ENCODE results near the gene FAM53A.
A peak's percentile ranks its signal among the peaks of the same experiment; 100 is the strongest.
"Not testable (repeated sequence)": the region's sequence is repeated elsewhere in the genome, so short reads cannot be mapped to it uniquely, and the experiment has no call there.

Gene FAM53A

DNA sequence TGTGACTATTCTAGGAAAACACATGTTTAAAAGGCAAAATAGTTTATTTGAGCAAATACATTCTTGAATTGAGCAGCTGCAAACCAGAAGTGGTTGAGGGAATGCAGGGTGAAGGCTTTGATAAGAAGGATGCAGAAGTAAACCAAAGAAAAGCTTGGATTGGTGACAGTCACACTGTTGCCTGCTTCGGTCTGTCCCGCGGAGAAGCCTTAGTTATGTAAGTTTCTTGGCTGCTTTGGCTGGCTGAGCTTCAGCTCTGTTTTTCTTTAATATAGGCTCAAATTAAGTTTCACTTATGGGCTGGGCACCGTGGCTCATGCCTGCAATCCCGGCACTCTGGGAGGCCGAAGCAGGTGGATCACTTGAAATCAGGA, 67.6 kb downstream of the FAM53A start:
- DNase-seq, result no peak

GRCh38 chr4:1615786-1616556, 68.1 kb downstream of the FAM53A start:
- DNase-seq, result no peak

DNA sequence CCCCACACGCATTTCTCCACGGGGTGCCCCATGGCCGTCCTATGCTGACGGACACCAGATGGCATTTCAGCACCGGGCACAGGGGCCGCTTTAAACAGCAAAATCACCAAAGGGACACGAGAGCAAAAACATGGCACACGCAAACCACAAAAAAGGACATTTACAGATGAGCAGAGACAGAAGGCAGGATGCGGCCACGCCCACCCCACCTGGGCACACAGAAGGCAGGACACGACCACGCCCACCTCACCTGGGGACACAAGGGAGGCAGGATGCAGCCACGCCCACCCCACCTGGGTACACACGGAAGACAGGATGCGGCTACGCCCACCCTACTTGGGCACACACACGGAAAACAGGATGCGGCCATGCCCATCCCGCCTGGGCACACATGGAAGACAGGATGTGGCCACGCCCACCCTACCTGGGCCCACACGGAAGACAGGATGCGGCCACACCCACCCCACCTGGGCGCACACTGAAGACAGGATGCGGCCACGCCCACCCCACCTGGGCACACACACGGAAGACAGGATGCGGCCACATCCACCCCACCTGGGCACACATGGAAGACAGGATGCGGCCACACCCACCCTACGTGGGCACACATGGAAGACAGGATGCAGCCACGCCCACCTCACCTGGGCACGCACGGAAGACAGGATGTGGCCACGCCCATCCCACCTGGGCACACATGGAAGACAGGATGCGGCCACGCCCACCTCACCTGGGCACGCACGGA, 69.1 kb downstream of the FAM53A start:
- no peak for DNase-seq

DNA sequence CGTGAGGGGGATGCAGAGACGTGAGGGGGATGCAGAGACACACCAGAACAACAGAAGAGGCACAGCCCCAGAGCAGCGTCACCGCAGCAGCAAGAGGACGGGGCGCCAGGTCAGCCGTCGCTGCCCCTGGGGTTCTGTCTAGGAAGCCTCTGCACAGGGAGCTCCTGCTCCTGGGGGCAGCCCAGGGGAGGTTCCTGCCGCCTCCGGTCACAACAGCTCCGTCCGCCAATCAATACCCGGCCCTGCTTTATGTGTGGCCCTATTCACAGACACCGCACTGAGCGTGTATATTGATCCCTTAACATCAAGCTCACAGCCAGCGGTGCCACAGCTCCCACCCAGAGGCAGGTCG, 69.6 kb downstream of the FAM53A start:
- no peak for DNase-seq

GRCh38 chr4:1614049-1614448, 70.1 kb downstream of the FAM53A start:
- DNase-seq, result no peak

DNA sequence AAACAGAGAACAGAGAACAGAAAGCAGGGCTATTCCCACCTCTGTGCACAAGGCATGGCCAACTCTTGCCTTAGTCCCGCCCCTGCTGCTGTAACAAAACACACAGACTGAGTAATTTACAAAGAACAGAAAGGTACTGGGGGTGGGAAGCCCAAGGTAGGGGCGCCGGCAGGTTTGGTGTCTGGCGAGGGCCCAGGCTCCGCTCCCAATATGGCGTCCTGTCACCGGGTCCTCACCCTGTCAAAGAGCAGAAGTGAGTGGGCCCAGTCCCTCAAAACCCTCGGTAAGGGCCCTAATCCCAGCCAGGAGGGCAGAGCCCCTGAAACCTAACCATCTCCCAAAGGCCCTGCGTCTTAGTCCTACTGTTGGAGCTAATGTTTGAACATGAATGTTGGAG, 71.0 kb downstream of the FAM53A start:
- DNase-seq, result no peak

- DNase-seq, result peak; percentile 2
Observed at GRCh38 chr4:1612278-1613098, 71.6 kb downstream of the FAM53A start.

GRCh38 chr4:1611501-1611870, 72.6 kb downstream of the FAM53A start:
- no peak for DNase-seq

DNA sequence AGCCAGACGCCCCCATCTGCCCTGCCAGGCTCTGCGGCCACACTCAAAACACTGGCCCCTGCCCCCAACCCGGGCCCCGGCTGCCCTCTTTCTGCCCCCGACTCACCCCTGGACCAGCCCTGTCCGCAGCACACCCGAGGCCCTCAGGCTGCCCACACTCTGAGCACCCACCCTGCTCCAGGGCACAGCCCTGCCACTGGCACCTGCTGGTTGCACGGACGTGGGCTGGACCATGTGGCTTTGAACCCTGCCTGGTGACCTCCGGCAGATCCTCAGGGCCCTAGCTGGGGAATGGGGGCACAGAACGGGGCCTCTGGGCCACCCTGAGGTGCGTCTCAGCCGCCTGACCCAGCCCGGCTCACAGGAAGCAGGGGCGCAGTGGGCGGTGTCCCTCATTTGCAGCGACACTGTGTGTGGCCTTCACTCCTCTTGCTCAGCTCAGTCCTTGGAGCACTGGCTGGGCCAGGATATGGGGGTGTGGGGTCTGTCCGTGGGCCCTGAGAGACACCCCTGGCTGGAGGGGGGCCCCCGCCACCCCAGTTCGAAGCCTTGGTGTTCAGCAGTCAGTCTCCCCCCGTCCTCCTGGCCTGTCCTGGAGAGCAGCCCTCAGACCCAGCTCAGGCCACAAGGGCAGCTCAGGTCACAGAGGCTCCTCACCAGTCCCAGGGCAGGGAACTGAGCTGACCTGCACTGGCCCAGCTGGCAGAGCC, 73.2 kb downstream of the FAM53A start:
- DNase-seq, result no peak

DNA sequence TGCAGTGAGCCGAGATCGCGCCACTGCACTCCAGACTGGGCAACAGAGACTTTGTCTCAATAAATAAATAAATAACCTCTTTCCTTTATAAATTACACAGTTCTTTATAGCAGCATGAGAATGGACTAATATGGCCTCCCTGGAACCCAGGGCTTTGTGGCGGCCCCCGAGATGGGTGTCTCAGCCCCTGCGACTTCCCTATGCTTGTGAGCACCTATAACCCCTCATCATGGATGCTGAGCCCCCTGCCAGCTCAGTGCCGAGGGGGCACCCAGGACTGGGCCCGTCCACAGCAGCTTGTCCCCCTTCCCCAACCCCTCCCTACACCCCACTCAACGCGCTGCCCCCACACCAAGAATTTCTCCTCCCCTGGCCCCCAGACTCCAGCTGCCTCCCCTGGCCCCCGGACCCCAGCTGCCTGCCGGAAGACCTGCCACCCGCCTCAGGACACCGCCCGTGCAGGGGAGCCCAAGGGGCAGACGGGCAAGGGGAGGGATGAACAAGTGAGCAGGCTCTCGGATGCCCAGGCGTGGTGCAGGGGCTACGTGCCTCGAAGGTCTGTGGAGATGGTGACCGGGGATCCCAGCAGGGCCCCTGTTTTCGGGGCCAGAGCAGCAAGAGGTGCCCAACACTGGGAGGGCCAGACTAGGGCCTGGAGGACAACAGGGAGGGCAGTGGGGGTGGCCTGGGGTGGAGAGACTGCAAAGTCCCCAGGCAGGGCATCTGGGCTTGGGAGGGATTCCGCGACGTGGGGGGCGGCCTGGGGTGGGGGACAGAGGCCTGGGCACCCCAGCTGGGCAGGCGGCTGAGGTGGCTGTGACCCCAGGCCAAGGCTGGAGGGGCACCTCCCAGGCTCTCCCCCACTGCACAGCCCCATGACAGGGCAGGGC, 74.0 kb downstream of the FAM53A start:
- DNase-seq, result no peak

DNA sequence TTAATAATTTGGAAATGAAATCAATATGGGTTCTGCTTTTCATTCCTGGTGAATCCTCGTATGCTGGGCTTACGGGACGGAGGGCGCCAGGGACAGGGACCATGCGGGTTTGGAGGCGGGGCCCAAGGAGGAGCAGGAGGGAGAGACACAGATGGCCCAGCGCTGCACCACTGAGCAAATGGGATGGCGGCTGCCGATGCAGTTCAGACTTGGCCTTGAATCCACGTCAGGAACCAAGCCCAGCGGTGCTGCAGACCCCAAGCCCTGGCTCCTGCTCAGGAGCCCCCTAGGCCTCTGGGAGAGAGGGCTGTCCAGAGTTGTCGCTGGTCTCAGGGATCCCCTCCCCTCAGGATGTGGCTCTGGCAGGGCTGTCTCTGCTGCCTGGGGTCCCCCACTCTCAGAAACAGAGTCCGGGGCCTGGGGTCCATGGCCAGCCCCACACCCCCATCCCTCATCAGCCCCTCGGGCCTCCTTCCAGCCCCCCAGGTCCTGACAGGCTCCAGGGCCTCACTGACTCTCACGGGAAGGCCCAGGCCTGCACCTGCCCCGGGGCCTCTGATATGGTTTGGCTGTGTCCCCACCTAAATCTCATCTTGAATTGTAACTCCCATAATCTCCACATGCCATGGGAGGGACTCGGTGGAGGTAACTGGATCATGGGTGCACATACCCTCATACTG, 75.2 kb downstream of the FAM53A start:
- no peak for DNase-seq

DNA sequence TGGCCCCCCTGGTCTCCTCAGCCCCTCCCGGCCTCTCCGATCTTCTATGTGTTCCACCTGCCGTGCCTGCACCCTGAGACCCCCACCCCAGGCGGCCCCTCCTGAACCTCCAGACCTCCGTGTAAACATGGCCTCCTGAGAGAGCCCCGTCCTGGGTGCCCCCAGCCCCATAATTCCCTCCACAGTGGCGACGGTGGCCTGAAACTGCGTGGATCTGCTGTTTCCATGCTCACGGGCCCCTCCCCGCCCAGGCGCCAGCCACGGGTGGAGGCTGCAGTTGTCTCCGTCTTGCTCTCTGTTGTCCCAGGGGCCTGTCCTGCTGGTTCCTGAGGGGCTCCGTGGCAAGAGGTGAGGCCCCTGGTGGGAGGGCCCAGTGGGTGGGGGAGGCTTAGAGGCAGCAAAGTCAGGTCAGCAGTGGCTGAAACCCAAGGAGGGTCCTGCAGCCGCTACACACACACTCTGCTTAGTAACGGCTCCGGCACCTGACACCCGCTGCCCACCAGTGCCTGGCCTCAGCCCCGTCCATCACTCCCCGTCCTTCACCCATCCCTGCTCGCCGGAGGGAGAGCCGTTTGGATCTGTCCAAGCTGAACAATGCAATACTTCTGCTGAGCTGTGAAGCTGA, 75.8 kb downstream of the FAM53A start:
- no peak for DNase-seq

- not testable (repeated sequence) for DNase-seq
Observed at GRCh38 chr4:1607436-1608195, 76.5 kb downstream of the FAM53A start.

DNA sequence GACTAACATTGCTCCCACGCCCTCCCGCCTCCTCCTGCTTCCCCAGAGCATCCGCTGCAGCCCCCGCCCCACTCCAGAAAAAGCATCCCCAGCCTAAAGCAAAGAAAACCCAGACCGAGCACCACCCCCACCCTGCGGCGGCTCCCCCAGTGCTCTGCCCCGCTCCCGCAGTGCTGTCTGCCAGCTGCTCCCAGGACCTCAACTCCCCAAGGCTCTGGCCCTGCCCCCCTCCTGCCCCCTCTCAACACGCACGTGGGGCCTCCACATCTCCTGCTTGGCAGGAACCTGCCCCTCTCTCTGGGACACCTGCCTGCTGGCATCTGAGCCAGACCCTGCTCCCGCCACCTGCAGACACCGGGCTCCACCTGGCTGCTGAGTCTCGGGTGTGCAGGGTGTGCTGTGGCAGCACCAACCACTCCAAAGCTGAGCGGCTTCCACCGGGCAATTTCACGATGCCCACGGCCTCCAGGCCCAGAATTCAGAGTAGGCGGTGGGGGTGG, 79.4 kb downstream of the FAM53A start:
- DNase-seq, result peak; percentile 44

- no peak for DNase-seq
Observed at GRCh38 chr4:1604181-1604705, 79.9 kb downstream of the FAM53A start.

GRCh38 chr4:1603413-1604135, 80.5 kb downstream of the FAM53A start:
- no peak for DNase-seq

- DNase-seq, result no peak
Observed at GRCh38 chr4:1602655-1603412, 81.3 kb downstream of the FAM53A start.
